ENCODE measurements around the gene MYO6.

MYO6 gene

GRCh38 chr6:75791881-75792280 is 42.8 kb downstream of the MYO6 start:
- Histone ChIP-seq H3K9me3 (ENCODE audit: insufficient read depth, low read length, severe bottlenecking) (no peaks in the 10 kb centered on the region), H3K27me3 (ENCODE audit: insufficient read depth, low read length, poor library complexity) (no peaks in the 10 kb centered on the region), H3K27ac (ENCODE audit: low read length) (no peak overlapping the region), H3K4me1 (ENCODE audit: insufficient read depth, low read length) (no peaks in the 10 kb centered on the region), H3K79me2 (ENCODE audit: insufficient read depth, low read length) (no peaks in the 10 kb centered on the region), H3K4me2 (ENCODE audit: insufficient read depth, low read length) (no peak overlapping the region), H3K4me3 (ENCODE audit: low read depth in 1 of 2, low read length in 2 of 2) (no peak overlapping the region), H3K36me3 (ENCODE audit: insufficient read depth, low read length) (no peaks in the 10 kb centered on the region), H2AFZ (ENCODE audit: low read depth, low read length) (no peak overlapping the region), H4K20me1 (ENCODE audit: insufficient read depth, low read length) (no peaks in the 10 kb centered on the region), H3K9ac (ENCODE audit: low read depth, low read length) (no peak overlapping the region)
- ATAC-seq (ENCODE audit: insufficient read depth, low read depth), result no peak
- no peak for DNase-seq
- TF ChIP-seq CTCF (IDR thresholded peaks at IDR 0.05; ENCODE audit: borderline replicate concordance, extremely low read depth, low read length, poor library complexity, severe bottlenecking) (no peak), EZH2 (IDR thresholded peaks at IDR 0.05; ENCODE audit: borderline replicate concordance, low read depth, low read length, severe bottlenecking) (no peak)

GRCh38 chr6:75794351-75794846 is 45.4 kb downstream of the MYO6 start:
- DNase-seq (no peak), ATAC-seq (ENCODE audit: insufficient read depth, low read depth) (no peak)
- H3K4me3 ChIP-seq (ENCODE audit: low read depth in 1 of 2, low read length in 2 of 2), result no peak overlapping the region
- no peak overlapping the region for H2AFZ ChIP-seq (ENCODE audit: low read depth, low read length)
- no peak overlapping the region for H3K27ac ChIP-seq (ENCODE audit: low read length)
- no peaks in the 10 kb centered on the region for H3K79me2 ChIP-seq (ENCODE audit: insufficient read depth, low read length)
- TF ChIP-seq EZH2 (IDR thresholded peaks at IDR 0.05; ENCODE audit: borderline replicate concordance, low read depth, low read length, severe bottlenecking), result no peak
- no peak for TF ChIP-seq CTCF (IDR thresholded peaks at IDR 0.05; ENCODE audit: borderline replicate concordance, extremely low read depth, low read length, poor library complexity, severe bottlenecking)
- H3K9me3 ChIP-seq (ENCODE audit: insufficient read depth, low read length, severe bottlenecking), result no peaks in the 10 kb centered on the region
- no peaks in the 10 kb centered on the region for H3K27me3 ChIP-seq (ENCODE audit: insufficient read depth, low read length, poor library complexity)
- no peaks in the 10 kb centered on the region for H4K20me1 ChIP-seq (ENCODE audit: insufficient read depth, low read length)
- H3K4me1 ChIP-seq (ENCODE audit: insufficient read depth, low read length), result no peaks in the 10 kb centered on the region
- no peak overlapping the region for H3K9ac ChIP-seq (ENCODE audit: low read depth, low read length)
- no peaks in the 10 kb centered on the region for H3K36me3 ChIP-seq (ENCODE audit: insufficient read depth, low read length)
- no peak overlapping the region for H3K4me2 ChIP-seq (ENCODE audit: insufficient read depth, low read length)

DNA sequence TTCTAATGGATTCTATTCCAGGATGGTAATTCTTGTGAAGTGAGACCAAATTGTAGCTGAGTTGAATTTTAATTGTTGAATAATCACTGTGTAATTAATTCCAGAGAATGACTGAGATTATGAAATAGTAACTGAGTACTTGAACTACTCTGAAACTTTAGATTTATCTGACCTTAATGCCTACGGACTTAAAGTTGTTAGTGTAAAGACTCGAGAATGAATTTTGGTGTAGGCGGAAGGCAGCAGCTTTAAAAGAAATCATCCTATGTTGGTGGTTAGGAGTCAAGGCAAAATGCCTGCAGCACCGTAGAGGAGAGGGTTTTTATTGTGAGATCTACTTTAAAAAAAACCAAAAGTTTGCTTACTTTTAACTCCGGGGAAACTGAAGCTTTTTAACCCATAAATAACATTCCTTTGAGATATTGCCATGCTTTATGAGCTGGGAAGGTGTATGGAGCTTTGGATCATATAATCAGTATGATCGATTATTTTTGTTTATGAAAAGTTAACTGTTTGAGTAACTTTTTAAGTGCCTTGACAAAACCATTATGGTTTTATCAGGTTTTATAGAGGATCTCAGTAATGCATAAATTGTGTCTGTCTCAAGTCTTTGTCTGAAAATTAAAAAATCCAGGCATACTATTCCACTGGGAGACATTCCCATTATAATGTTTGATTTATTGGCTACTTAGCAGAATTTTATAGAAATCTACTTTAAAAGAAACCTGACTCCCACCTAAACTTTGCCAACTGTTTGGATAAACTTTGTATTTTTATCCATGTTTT is 46.1 kb downstream of the MYO6 start:
- H3K4me2 ChIP-seq (ENCODE audit: insufficient read depth, low read length), result no peak overlapping the region
- TF ChIP-seq EZH2 (IDR thresholded peaks at IDR 0.05; ENCODE audit: borderline replicate concordance, low read depth, low read length, severe bottlenecking) (no peak), CTCF (IDR thresholded peaks at IDR 0.05; ENCODE audit: borderline replicate concordance, extremely low read depth, low read length, poor library complexity, severe bottlenecking) (no peak)
- H3K9me3 ChIP-seq (ENCODE audit: insufficient read depth, low read length, severe bottlenecking), result no peaks in the 10 kb centered on the region
- DNase-seq (no peak), ATAC-seq (ENCODE audit: insufficient read depth, low read depth) (no peak)
- H3K36me3 ChIP-seq (ENCODE audit: insufficient read depth, low read length), result no peaks in the 10 kb centered on the region
- H3K27me3 ChIP-seq (ENCODE audit: insufficient read depth, low read length, poor library complexity), result no peaks in the 10 kb centered on the region
- no peak overlapping the region for H3K4me3 ChIP-seq (ENCODE audit: low read depth in 1 of 2, low read length in 2 of 2)
- H3K9ac ChIP-seq (ENCODE audit: low read depth, low read length), result no peak overlapping the region
- no peaks in the 10 kb centered on the region for H4K20me1 ChIP-seq (ENCODE audit: insufficient read depth, low read length)
- H3K27ac ChIP-seq (ENCODE audit: low read length), result no peak overlapping the region
- H2AFZ ChIP-seq (ENCODE audit: low read depth, low read length), result no peak overlapping the region
- no peaks in the 10 kb centered on the region for H3K4me1 ChIP-seq (ENCODE audit: insufficient read depth, low read length)
- H3K79me2 ChIP-seq (ENCODE audit: insufficient read depth, low read length), result no peaks in the 10 kb centered on the region
